ENCODE results near the gene CES1.

- no peak for TF ChIP-seq EZH2 (IDR thresholded peaks at IDR 0.05; ENCODE audit: insufficient read depth, poor library complexity, severe bottlenecking)
- no peak for TF ChIP-seq EZH2phosphoT487 (IDR thresholded peaks at IDR 0.05; ENCODE audit: insufficient read depth, low read depth)
These were observed 17.6 kb downstream of the CES1 start for GRCh38 chr16:55815320-55815719.

Data from GM23248 (cell line).